Dendritic cell treated with granulocyte-macrophage colony-stimulating factor and Interleukin-4, amounts not matched to agents 40 ng/mL and 50 ng/mL, for 4 days (primary cell): ENCODE results near the gene ILDR1.
A peak's percentile ranks its signal among the peaks of the same experiment; 100 is the strongest.

Experiments
- H3K27ac Mint-ChIP-seq: one replicate; pipeline ENCODE4 v1.8.0; 2022; ENCODE audit warnings: mild to moderate bottlenecking, mixed read lengths
- H3K27me3 Mint-ChIP-seq: one replicate; pipeline ENCODE4 v1.8.0; 2022; ENCODE audit warnings: mild to moderate bottlenecking, mixed read lengths
- H3K36me3 Mint-ChIP-seq: one replicate; pipeline ENCODE4 v1.8.0; 2022; ENCODE audit warnings: low read depth, mixed read lengths
- H3K4me1 Mint-ChIP-seq: one replicate; pipeline ENCODE4 v1.8.0; 2022; ENCODE audit warnings: low read depth, mixed read lengths
- H3K4me3 Mint-ChIP-seq: one replicate; pipeline ENCODE4 v1.8.0; 2022; ENCODE audit warnings: mild to moderate bottlenecking, moderate library complexity, mixed read lengths
- H3K9me3 Mint-ChIP-seq: one replicate; pipeline ENCODE4 v1.8.0; 2022; ENCODE audit warnings: mixed read lengths
- intact Hi-C: fragments of 100-400 bp; cut with micrococcal nuclease; formaldehyde crosslinking; loops from one replicate; pipeline ENCODE4 v1.15.0; 2022

Gene ILDR1

DNA sequence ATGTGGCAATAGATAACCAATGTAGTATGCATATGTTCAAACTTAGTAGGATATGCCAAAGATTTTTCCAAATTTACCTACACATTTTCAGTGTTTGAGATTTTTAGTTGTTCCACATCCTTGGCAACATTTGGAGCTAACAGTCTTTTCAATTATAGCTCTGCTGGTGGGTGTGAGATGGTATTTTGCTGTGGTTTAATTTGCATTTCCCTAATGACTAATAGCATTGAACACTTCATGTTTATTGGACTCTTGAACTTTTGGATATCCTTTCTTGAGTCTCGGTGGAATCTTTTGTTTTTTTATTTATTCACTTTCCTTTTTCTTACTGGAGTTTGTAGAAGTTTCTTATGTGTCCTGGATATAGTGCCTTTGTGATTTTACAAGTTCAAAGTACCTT lies 11.0 kb upstream of the ILDR1 start:
- peaks cover 27% of the 10 kb centered on the region for H3K4me1 Mint-ChIP-seq
- no peak overlapping the region for H3K27ac Mint-ChIP-seq
- no peaks in the 10 kb centered on the region for H3K27me3 Mint-ChIP-seq
- no peak overlapping the region for H3K4me3 Mint-ChIP-seq
- H3K36me3 Mint-ChIP-seq, result peaks cover 24% of the 10 kb centered on the region
- H3K9me3 Mint-ChIP-seq, result peaks cover 39% of the 10 kb centered on the region
- intact Hi-C loops, result no loop called here

DNA sequence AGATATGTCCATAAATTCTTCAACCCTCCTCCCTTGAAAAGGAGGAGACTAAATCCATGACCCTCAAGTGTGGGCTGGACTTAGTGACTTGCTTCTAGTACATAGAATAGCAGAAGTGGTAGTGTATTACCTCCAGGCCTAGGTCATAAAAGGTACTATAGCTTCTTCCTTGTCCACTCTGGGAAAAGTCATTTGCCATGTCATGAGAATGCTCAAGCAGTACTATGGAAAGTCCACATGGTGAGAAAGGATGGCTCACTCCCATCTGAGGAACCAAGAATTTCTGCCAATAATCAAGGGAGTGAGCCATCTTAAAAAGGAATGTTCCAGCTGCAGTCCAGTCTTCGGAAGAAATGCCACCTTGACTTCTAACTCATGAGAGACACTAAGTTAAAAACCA lies 10.5 kb upstream of the ILDR1 start:
- Mint-ChIP-seq H3K27ac (no peak overlapping the region), H3K4me3 (no peak overlapping the region), H3K27me3 (no peaks in the 10 kb centered on the region), H3K36me3 (peaks cover 19% of the 10 kb centered on the region), H3K4me1 (peaks cover 27% of the 10 kb centered on the region), H3K9me3 (peaks cover 34% of the 10 kb centered on the region)
- intact Hi-C loops, result no loop called here

DNA sequence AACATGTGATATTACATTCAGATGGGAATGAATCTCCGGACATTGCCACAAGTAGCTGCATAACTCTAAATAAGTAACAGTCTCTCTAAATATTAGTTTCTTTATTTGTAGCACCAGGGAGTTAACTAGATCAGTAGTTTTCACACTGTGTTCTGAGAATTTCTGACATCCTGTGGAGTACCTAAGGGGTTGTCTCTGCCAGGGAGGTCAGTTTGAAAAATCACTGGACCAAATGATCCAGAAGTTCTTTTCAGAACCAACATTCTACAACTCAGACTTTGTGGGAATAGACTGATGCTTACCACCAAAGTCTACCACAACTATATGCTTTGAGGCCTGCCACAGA lies 9.0 kb upstream of the ILDR1 start:
- H3K4me3 Mint-ChIP-seq, result no peak overlapping the region
- peak overlapping the region; percentile 21 for H3K27ac Mint-ChIP-seq
- peaks cover 26% of the 10 kb centered on the region for H3K4me1 Mint-ChIP-seq
- H3K27me3 Mint-ChIP-seq, result no peaks in the 10 kb centered on the region
- peaks cover 8% of the 10 kb centered on the region for H3K36me3 Mint-ChIP-seq
- H3K9me3 Mint-ChIP-seq, result peaks cover 20% of the 10 kb centered on the region
- intact Hi-C loops, result no loop called here

DNA sequence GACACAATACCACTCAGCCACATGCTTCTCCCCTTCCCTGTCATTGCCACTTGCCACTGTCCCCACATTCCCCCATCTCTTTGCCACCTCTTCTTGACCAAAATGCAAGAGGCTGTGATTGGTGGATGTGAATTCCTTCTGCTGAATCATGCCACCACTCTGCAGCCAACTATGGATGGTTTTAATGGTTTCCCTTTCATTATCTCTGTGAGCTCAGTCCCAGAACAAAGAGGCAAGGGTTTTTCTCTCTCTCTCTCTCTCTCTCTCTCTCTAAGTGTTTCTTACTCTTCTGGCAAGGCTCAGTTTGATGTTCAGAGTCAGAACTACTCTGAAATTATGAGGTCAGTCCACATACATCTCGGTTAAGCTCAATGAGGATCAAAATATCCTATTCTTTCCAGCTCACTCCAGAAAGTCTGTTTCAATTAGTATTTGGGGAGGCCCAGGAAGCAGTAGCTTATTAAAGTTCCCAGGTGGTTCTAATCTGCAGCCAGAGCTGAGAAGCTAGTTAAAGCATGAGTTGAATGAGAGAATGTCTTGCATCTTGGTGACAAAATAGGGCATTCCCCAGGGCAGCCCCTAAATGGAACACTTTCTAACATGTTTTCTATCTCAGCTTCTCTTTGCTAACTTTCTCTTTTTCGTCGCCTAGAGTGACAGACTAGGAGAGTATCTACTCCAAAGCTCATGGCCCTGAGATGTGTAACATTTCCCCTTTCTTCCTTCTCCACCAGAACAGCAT lies 8.5 kb upstream of the ILDR1 start:
- Mint-ChIP-seq H3K4me1 (peaks cover 21% of the 10 kb centered on the region), H3K27ac (peak overlapping the region; percentile 21), H3K9me3 (peaks cover 14% of the 10 kb centered on the region), H3K27me3 (no peaks in the 10 kb centered on the region), H3K36me3 (peaks cover 3% of the 10 kb centered on the region), H3K4me3 (no peak overlapping the region)
- intact Hi-C loops, result no loop called here

DNA sequence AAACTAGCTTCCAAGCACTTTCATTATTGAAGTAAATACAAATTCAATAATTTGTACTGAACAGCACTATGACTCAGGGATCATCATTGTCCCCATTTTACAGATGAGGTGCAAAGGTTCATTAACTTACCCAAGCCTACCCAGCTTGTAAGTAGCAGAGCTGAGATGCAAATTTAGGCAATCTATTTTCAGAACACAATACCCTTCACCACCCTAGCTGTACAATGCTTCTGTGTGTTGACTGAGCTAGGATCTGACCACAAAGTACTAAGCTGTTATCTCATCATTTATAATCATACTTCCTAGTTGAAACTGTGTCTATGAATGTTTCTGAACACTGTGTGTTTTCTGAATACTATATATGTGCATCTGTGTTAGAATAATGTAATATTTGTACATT lies 3.2 kb upstream of the ILDR1 start:
- H3K36me3 Mint-ChIP-seq, result no peaks in the 10 kb centered on the region
- H3K9me3 Mint-ChIP-seq, result no peaks in the 10 kb centered on the region
- peaks cover 12% of the 10 kb centered on the region for H3K27me3 Mint-ChIP-seq
- no peak overlapping the region for H3K4me3 Mint-ChIP-seq
- intact Hi-C loops, result no loop called here
- no peak overlapping the region for H3K27ac Mint-ChIP-seq
- H3K4me1 Mint-ChIP-seq, result peaks cover 17% of the 10 kb centered on the region

DNA sequence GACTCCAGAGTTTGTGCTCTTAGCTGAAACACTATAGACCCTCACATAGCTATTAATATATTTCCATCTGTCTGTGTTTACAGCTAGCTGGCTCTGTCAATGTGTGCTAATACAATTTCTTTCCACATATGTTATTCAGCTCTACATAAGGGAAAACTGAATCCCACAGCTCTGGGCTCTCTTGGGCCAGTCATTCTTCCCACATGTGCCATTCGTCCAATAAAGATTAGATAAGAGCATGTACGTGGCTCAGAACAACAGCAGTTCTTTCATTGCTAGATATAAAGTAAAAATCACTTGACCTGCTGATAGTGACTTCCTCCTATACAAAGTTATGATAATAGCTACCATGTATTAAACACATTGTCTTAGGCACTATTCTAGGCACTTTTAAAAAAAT lies 2.8 kb upstream of the ILDR1 start:
- no peak overlapping the region for H3K4me3 Mint-ChIP-seq
- H3K36me3 Mint-ChIP-seq, result no peaks in the 10 kb centered on the region
- intact Hi-C loops, result no loop called here
- H3K27ac Mint-ChIP-seq, result no peak overlapping the region
- H3K4me1 Mint-ChIP-seq, result peaks cover 12% of the 10 kb centered on the region
- H3K9me3 Mint-ChIP-seq, result no peaks in the 10 kb centered on the region
- H3K27me3 Mint-ChIP-seq, result peaks cover 12% of the 10 kb centered on the region

DNA sequence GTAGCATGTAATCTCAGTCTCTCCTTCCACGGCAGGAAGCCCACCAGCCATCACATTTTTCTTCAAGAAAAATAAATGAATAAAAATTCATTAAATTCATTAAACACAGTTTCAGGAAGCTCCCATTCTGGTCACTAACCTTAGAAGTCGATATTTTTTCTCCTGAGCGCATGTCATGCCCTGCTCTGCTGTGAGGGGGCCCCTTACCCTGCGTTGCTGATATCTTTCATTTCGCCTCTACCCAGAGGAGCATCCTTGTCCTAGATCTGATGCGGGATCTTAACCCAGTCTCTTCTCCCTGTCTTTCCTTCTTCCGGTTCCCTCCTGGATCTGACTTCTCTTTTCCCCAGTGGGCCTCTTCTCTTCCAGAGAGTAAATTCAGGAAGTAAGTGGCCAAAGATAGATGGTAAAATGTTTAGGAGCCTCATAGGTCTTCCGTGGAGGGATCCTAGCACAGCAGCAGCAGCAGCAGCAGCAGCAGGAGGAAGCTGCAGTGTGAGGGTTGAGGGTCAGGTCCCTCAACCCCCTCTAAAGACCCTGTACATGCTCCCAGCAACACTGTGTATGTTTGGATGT lies 1.4 kb upstream of the ILDR1 start:
- Mint-ChIP-seq H3K9me3 (no peaks in the 10 kb centered on the region), H3K4me1 (peaks cover 12% of the 10 kb centered on the region), H3K36me3 (no peaks in the 10 kb centered on the region), H3K27me3 (peaks cover 12% of the 10 kb centered on the region), H3K4me3 (no peak overlapping the region), H3K27ac (peak overlapping the region; percentile 40)
- intact Hi-C loops, result no loop called here

DNA sequence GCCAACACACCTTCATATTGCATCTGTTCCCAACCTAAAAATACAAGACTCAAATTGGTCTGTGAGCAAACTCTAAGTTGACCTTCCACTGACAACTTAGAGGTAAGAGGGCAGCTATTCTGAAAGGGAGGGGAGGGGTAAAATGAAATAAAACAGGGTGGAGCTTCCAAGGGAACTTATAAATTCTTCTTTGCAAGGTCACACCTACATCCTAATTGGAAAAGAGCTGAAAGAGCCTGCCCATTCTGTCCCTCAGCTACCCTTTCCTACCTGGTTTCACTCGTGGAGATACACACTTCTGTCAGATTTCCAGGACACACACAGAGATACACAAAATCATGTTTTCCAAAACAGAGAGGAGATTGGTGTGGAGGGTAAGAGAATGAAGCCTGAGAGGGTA lies 1.0 kb downstream of the ILDR1 start:
- H3K27me3 Mint-ChIP-seq, result peaks cover 12% of the 10 kb centered on the region

DNA sequence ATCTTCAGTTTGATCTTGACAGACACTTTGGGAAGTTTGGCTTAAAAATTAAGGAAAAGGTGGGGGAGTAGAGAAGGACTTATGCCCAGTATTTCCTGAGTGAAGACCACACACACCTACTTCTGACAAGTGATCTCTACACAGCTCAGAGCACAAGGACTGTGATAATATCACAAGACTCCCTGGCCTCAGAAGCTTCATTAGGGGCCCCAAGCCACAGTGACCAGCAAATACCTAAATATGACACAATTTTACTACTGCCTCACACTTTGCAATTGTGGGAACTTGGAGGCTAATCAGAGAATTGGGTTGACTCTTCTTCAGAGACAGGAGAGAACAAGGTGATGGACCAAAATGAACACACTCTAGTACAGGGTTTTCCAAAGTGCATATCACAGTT lies 2.6 kb downstream of the ILDR1 start:
- Mint-ChIP-seq H3K36me3 (peaks cover 5% of the 10 kb centered on the region), H3K27ac (no peak overlapping the region), H3K4me1 (peaks cover 12% of the 10 kb centered on the region), H3K27me3 (peaks cover 12% of the 10 kb centered on the region), H3K4me3 (no peak overlapping the region), H3K9me3 (peaks cover 19% of the 10 kb centered on the region)
- intact Hi-C loops, result no loop called here

More for the DNA sequence above, 1.0 kb downstream of the ILDR1 start:
- peaks cover 12% of the 10 kb centered on the region for H3K4me1 Mint-ChIP-seq
- peak overlapping the region; percentile 7 for H3K27ac Mint-ChIP-seq
- intact Hi-C loops, result no loop called here
- no peak overlapping the region for H3K4me3 Mint-ChIP-seq
- H3K9me3 Mint-ChIP-seq, result peaks cover 7% of the 10 kb centered on the region
- peaks cover 1% of the 10 kb centered on the region for H3K36me3 Mint-ChIP-seq

DNA sequence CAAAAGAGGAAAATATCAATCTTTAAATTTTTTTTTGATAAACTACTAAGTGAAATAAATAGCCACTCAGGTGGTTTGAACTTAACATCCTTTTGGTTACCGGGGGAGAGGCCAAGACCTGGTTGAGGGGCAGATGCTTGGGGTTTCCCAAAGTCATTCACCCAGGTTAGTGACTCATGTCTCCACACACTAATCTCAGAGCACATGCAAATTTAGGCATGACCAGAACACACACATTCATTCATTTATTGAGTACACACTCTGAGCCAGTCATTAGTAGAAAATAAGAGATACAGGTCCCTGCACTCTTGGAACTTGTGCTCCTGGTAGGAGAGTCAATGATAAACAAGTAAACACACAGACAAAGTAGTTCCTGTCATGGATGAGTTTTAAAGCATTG lies 7.3 kb downstream of the ILDR1 start:
- Mint-ChIP-seq H3K36me3 (peaks cover 5% of the 10 kb centered on the region), H3K9me3 (peaks cover 19% of the 10 kb centered on the region), H3K4me3 (no peak overlapping the region), H3K27me3 (no peaks in the 10 kb centered on the region), H3K27ac (no peak overlapping the region), H3K4me1 (peaks cover 16% of the 10 kb centered on the region)
- intact Hi-C loops, result no loop called here

DNA sequence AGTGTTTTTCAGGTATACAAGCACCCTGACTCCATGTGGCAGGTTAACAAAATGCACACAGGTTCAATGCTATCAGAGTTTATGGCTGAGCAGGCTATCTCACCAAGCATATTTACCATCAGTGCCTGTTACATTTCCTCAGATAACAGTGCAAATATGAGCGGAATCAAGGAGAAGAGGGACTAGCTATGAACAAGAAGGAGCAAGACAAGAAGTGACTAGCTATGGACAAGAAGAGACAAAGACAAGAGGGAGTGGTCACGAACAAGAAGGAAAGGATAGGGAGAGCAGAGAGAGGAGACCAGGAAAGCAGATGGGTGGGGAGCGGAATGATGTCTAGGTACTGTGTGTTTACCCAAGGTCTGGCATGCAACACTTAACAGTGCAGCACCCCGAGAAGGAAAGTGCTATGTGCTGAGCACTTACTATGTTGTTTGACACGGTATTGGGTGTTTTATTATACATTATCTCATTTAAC lies 8.6 kb downstream of the ILDR1 start:
- Mint-ChIP-seq H3K4me1 (peaks cover 18% of the 10 kb centered on the region), H3K27me3 (peaks cover 1% of the 10 kb centered on the region), H3K27ac (no peak overlapping the region), H3K4me3 (no peak overlapping the region), H3K36me3 (peaks cover 5% of the 10 kb centered on the region), H3K9me3 (peaks cover 19% of the 10 kb centered on the region)
- intact Hi-C loops, result no loop called here

DNA sequence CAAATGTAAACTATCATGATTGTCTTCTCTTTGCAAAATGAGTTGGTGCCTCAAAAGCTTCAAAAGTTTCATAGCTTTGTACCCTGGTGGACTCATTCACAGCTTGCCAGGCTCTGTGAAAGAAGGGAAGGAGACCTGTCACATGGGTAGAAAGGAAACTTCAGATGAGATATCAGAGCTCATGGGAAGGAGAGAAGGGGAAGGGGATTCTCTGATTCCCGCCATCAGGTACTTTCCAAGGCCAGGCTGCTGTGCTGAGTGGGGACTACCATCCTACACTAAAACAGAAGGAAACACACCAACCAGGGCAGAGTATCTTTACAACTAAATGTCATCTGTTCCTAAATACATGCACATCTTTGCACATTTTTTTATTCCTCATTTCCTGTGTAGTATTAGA lies 9.2 kb downstream of the ILDR1 start:
- Mint-ChIP-seq H3K4me3 (no peak overlapping the region), H3K27me3 (peaks cover 1% of the 10 kb centered on the region), H3K27ac (peak overlapping the region; percentile 16), H3K36me3 (peaks cover 5% of the 10 kb centered on the region), H3K4me1 (peaks cover 18% of the 10 kb centered on the region), H3K9me3 (peaks cover 19% of the 10 kb centered on the region)
- intact Hi-C loops, result no loop called here

DNA sequence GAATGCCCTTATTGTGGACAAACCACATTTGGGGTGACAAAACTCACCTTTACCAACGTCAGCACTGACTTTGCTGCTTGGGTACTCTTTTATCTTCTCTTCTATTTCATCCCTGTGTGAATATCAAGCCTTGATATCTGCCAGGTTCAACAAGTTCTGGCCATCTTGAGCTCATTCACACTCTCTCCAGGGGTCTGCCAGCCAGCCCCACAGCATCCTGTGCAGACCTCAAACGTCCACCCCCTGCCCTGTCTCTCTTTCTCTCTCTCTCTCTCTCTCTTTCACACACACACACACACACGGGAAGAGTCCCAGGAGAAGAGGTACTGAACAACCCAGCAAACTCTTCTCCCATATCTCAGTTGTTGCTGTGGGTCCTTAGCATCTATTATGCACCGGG lies 10.7 kb downstream of the ILDR1 start:
- H3K9me3 Mint-ChIP-seq, result peaks cover 15% of the 10 kb centered on the region
- peaks cover 25% of the 10 kb centered on the region for H3K4me1 Mint-ChIP-seq
- no peak overlapping the region for H3K4me3 Mint-ChIP-seq
- peaks cover 5% of the 10 kb centered on the region for H3K36me3 Mint-ChIP-seq
- intact Hi-C loops, result no loop called here
- H3K27me3 Mint-ChIP-seq, result peaks cover 1% of the 10 kb centered on the region
- H3K27ac Mint-ChIP-seq, result no peak overlapping the region

DNA sequence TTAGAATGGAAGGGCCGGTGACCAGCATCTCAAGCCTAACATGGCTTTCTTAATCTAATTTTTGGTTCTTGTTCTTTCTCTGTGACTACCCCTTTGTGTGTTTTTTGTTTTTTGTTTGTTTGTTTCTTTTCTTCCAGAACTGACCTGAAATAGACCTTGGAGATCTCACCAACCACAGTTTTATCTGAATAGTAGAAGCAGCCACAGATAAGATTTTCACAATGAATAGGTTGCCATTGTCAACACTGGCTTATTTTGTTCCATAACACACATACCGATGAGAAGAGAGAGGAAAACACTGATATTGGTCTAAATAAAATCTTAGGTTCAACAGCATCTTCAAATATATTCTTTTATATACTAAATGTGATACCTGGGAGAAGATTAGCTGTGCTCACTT lies 11.5 kb downstream of the ILDR1 start:
- Mint-ChIP-seq H3K9me3 (peaks cover 6% of the 10 kb centered on the region), H3K27ac (no peak overlapping the region), H3K4me3 (no peak overlapping the region), H3K4me1 (peaks cover 33% of the 10 kb centered on the region), H3K27me3 (peaks cover 4% of the 10 kb centered on the region), H3K36me3 (no peaks in the 10 kb centered on the region)
- intact Hi-C loops, result no loop called here

DNA sequence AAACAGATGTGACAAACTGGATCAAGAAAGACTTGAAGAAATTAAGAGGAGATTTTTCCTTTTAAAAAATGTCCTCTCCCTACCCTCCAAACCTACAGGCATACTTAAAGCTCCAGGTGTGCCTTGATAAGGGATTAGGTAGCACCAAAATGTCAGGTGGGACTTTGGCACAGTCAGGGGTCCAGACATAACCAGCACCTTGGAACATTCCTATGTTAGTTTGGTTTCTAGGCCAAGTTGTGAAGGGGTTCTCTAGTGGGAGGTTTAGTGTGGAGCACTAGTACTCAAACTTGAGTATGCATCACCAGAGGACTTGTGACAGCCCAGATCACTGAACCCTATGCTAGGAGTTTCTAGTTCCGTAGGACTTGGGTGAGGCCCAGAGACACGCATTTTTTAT lies 13.9 kb downstream of the ILDR1 start:
- Mint-ChIP-seq H3K27ac (peak overlapping the region; percentile 89), H3K36me3 (no peaks in the 10 kb centered on the region), H3K9me3 (no peaks in the 10 kb centered on the region), H3K4me1 (peaks cover 57% of the 10 kb centered on the region), H3K27me3 (peaks cover 4% of the 10 kb centered on the region), H3K4me3 (no peak overlapping the region)
- intact Hi-C loops, result no loop called here
